T-cell (primary cell): Measurements from ENCODE around the gene ASB2. TPM values are rescaled to one million over a fixed set of nuclear protein-coding genes. Genes with fewer than 3 reads are reported as not detected.

Source experiments
- ATAC-seq, 4 experiments: fragments of 200-7000 bp in 3 of 4; fragments of 150-1000 bp in 1 of 4; cut with Tn5 transposase; replicated peaks in 1 of 4; 1 replicate in 3 of 4; 2 replicates in 1 of 4; pipeline ENCODE4 v1.10.0; 2021; ENCODE audit warnings: moderate library complexity in 3 of 4, mild to moderate bottlenecking in 2 of 4, moderate number of reproducible peaks in 1 of 4
- CTCF ChIA-PET, 2 donors: fragments of 300-600 bp; sonication (Branson Sonifier 250); formaldehyde crosslinking; loops; one replicate each; lab custom pipeline; 2022; ENCODE audit warnings: antibody characterized with exemption in 2 of 2; lab: Charles Lee
- POLR2A ChIA-PET, 2 donors: fragments of 300-600 bp; sonication (Branson Sonifier 250); formaldehyde crosslinking; loops; one replicate each; lab custom pipeline; 2022; ENCODE audit warnings: antibody characterized with exemption in 2 of 2; lab: Charles Lee
- DNase-seq, 35 experiments: peaks; one replicate each; pipeline versions ENCODE4 v3.0.0 to v3.0.0-alpha.2; 2013 to 2023
- H3K27ac ChIP-seq: one replicate; pipeline ENCODE4 v1.5.1; 2013; ENCODE audit warnings: low read length
- H3K27me3 ChIP-seq, 2 experiments: replicated peaks in 1 of 2; 1 replicate in 1 of 2; 2 replicates in 1 of 2; pipeline versions ENCODE4 v1.6.1 to v1.7.0; 2013; ENCODE audit warnings: low read length in 1 of 2, mixed read lengths in 1 of 2; ENCODE audit not compliant: control insufficient read depth in 2 of 2, insufficient read depth in 2 of 2; ENCODE audit errors: extremely low read depth in 1 of 2
- H3K36me3 ChIP-seq, 2 donors: 1 replicate in 1 of 2; 2 replicates in 1 of 2; pipeline versions ENCODE4 v1.6.1 to v1.7.0; 2013; ENCODE audit warnings: low read length in 1 of 2; ENCODE audit not compliant: control insufficient read depth in 2 of 2, insufficient read depth in 1 of 2; ENCODE audit errors: extremely low read depth in 1 of 2
- H3K4me1 ChIP-seq, 2 experiments: 1 replicate in 1 of 2; 2 replicates in 1 of 2; pipeline versions ENCODE4 v1.6.1 to v1.7.0; 2013; ENCODE audit warnings: low read length in 2 of 2, mixed read lengths in 1 of 2; ENCODE audit not compliant: insufficient read depth in 2 of 2, control insufficient read depth in 1 of 2; ENCODE audit errors: extremely low read depth in 1 of 2
- H3K4me3 ChIP-seq, 2 donors: 1 replicate in 1 of 2; 2 replicates in 1 of 2; pipeline versions ENCODE4 v1.5.1 to v1.7.0; 2013; ENCODE audit warnings: mild to moderate bottlenecking in 2 of 2, low read length in 1 of 2, moderate library complexity in 1 of 2; ENCODE audit not compliant: control insufficient read depth in 1 of 2; ENCODE audit errors: extremely low read depth in 1 of 2
- H3K9me3 ChIP-seq: 2 replicates; pipeline ENCODE4 v1.7.0; 2013
- H3K27ac Mint-ChIP-seq, 2 donors: one replicate each; pipeline ENCODE4 v1.8.0; 2020 to 2021; ENCODE audit warnings: mild to moderate bottlenecking in 2 of 2, mixed read lengths in 2 of 2
- H3K27me3 Mint-ChIP-seq, 2 donors: one replicate each; pipeline ENCODE4 v1.8.0; 2021 to 2022; ENCODE audit warnings: mixed read lengths in 2 of 2
- H3K36me3 Mint-ChIP-seq: one replicate; pipeline ENCODE4 v1.8.0; 2021; ENCODE audit warnings: mixed read lengths
- H3K4me1 Mint-ChIP-seq, 3 donors: one replicate each; pipeline ENCODE4 v1.8.0; 2020 to 2022; ENCODE audit warnings: mixed read lengths in 3 of 3, mild to moderate bottlenecking in 1 of 3
- H3K4me3 Mint-ChIP-seq, 3 donors: one replicate each; pipeline ENCODE4 v1.8.0; 2020 to 2022; ENCODE audit warnings: mild to moderate bottlenecking in 3 of 3, mixed read lengths in 3 of 3, moderate library complexity in 3 of 3
- H3K9me3 Mint-ChIP-seq, 3 donors: one replicate each; pipeline ENCODE4 v1.8.0; 2020 to 2022; ENCODE audit warnings: mixed read lengths in 3 of 3
- WGBS: methylation state at CpG from one replicate; pipeline ENCODE4 v1.1.5; 2013; ENCODE audit warnings: missing lambda C conversion rate; ENCODE audit not compliant: insufficient coverage; 5-methylcytosine and 5-hydroxymethylcytosine counted together
- total RNA-seq, 35 experiments: library from RNA in 6 of 35; stranded (reverse) in 6 of 35; fragments of 120-200 nt in 1 of 35; gene quantifications; one replicate each; pipeline versions ENCODE4 v1.2.1 to v1.2.4 and lab custom pipeline; 2013 to 2026

The ASB2 gene, protein sequence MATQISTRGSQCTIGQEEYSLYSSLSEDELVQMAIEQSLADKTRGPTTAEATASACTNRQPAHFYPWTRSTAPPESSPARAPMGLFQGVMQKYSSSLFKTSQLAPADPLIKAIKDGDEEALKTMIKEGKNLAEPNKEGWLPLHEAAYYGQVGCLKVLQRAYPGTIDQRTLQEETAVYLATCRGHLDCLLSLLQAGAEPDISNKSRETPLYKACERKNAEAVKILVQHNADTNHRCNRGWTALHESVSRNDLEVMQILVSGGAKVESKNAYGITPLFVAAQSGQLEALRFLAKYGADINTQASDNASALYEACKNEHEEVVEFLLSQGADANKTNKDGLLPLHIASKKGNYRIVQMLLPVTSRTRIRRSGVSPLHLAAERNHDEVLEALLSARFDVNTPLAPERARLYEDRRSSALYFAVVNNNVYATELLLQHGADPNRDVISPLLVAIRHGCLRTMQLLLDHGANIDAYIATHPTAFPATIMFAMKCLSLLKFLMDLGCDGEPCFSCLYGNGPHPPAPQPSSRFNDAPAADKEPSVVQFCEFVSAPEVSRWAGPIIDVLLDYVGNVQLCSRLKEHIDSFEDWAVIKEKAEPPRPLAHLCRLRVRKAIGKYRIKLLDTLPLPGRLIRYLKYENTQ
- 1 to 10 TPM; 2.7 to 5.4 (median 3.3) TPM for total RNA-seq
- total RNA-seq (2013): 5.8 TPM
- 1.5 to 35.7 (median 3.7) reads per million in 29 experiments for total RNA-seq (lab: John Stamatoyannopoulos, UW)

DNA sequence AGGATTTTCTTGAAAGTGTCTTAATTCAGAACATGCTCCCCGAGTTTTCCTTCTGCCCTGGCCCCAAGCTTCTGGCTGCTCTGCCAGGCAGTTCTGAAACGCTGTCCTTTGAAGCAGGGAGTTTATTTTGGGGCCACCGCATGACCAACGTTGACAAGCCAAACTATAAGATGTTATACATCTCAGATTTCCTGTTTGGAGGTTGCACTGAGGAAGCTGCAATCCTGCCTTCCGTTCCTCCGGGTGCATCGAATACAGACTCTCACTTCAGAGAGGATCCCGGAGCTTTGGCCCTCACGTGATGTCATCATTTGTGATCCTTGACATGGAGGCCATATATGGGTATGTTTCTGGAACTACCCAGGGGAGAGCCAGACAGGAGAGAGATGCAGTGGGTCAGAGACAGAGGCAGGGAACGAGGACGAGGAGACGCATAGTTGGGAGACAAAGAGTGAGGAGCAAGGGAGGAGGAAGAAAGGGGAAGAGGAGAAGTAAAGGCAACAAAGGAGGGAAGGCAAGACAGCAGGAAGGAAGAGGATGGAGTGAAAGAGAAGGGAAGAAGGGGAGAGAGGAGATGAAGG is at the start of gene ASB2:
Gene ASB2 (minus strand): TSS at position 94 of the 581 bp plus-strand sequence. CDS start 12,031 bp downstream, outside the sequence.
- no peaks in the 10 kb centered on the region for H3K9me3 ChIP-seq
- peaks cover 60 to 69% (median 62%) of the 10 kb centered on the region in 3 donors for H3K4me1 Mint-ChIP-seq
- peak within 1 kb of the TSS; percentile 70 to 91 for H3K27ac Mint-ChIP-seq
- H3K4me3 ChIP-seq: peak within 1 kb of the TSS; percentile 13 to 25
- peak within 1 kb of the TSS; percentile 51 to 64 (median 61) for H3K4me3 Mint-ChIP-seq
- H3K9me3 Mint-ChIP-seq: peaks cover 11 to 14% (median 12%) of the 10 kb centered on the region in 3 donors
- H3K36me3 ChIP-seq: no peaks in the 10 kb centered on the region
- no peaks in the 10 kb centered on the region for H3K27me3 Mint-ChIP-seq
- CTCF ChIA-PET: no interaction called here
- 31% methylated on average over 9 of the region's 12 CpGs for WGBS
- no peak within 1 kb of the TSS for H3K27ac ChIP-seq
- DNase-seq (peak in 1 of 35 experiments; percentile 38), ATAC-seq (no peak)
- POLR2A ChIA-PET: no interaction called here
- peaks cover 6% of the 10 kb centered on the region for H3K36me3 Mint-ChIP-seq
- peaks cover 0 to 21% of the 10 kb centered on the region in 2 experiments for H3K27me3 ChIP-seq
- peaks cover 10 to 71% of the 10 kb centered on the region in 2 experiments for H3K4me1 ChIP-seq

DNA sequence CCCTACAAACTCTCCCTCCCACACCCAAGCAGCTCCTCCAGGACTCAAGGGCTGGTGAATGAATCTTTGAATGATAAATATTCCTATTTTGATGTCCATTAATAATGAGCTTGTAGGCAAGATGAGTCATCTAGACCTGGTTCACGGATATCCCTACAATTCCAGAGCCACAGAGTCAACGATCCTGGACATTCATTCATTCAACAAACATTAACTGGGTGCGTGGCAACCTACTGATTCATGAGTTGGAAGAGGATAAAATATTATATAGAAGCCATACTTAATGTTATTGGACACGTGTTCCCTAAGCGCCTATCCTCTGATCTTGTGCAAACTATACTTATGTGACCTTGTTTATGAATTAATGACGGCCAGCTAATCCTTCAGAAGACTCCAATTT is 49.4 kb upstream of the ASB2 start:
- Histone ChIP-seq H3K27ac (no peak overlapping the region), H3K27me3 (peaks cover 0 to 11% of the 10 kb centered on the region in 2 experiments), H3K36me3 (no peaks in the 10 kb centered on the region), H3K4me1 (peaks cover 2 to 48% of the 10 kb centered on the region in 2 experiments), H3K4me3 (peak overlapping the region; percentile 30 to 36), H3K9me3 (no peaks in the 10 kb centered on the region)
- POLR2A ChIA-PET: interaction anchor here in 1 of 2 donors (0.6 kb wide), 1 partner anchor 58 kb away, joined by 4 read pairs; no protein-coding TSS in a partner anchor
- Mint-ChIP-seq H3K27ac (no peak overlapping the region), H3K27me3 (peaks cover 0 to 2% of the 10 kb centered on the region in 2 donors), H3K36me3 (no peaks in the 10 kb centered on the region), H3K9me3 (no peaks in the 10 kb centered on the region), H3K4me1 (peaks cover 42 to 48% (median 46%) of the 10 kb centered on the region in 3 donors), H3K4me3 (peak overlapping the region; percentile 73 to 84 (median 76))
- WGBS: 0% methylated on average over 1 of the region's 6 CpGs
- DNase-seq (no peak), ATAC-seq (no peak)
- CTCF ChIA-PET: interaction anchor here (0.7 to 2.0 kb wide), 8 partner anchors 9 to 111 kb away, joined by 3 to 10 read pairs (median 5); partner anchors contain the start of genes DDX24 (in 1 of the 2) and IFI27L1 (in 1 of the 2)

- 86% methylated on average over 1 of the region's 2 CpGs for WGBS
- Mint-ChIP-seq H3K27me3 (peaks cover 0 to 5% of the 10 kb centered on the region in 2 donors), H3K36me3 (no peaks in the 10 kb centered on the region), H3K9me3 (no peaks in the 10 kb centered on the region), H3K27ac (no peak overlapping the region), H3K4me1 (peaks cover 42 to 48% (median 46%) of the 10 kb centered on the region in 3 donors), H3K4me3 (no peak overlapping the region)
- Histone ChIP-seq H3K27ac (no peak overlapping the region), H3K36me3 (no peaks in the 10 kb centered on the region), H3K27me3 (peaks cover 0 to 11% of the 10 kb centered on the region in 2 experiments), H3K9me3 (no peaks in the 10 kb centered on the region), H3K4me3 (no peak overlapping the region), H3K4me1 (peaks cover 2 to 48% of the 10 kb centered on the region in 2 experiments)
- ChIA-PET CTCF (interaction anchor here in 1 of 2 donors (0.9 to 2.0 kb wide), 2 partner anchors 11 to 108 kb away, joined by 3 to 10 read pairs; no protein-coding TSS in a partner anchor), POLR2A (no interaction called here)
- ATAC-seq (no peak), DNase-seq (no peak)
Observed at GRCh38 chr14:94024549-94024948, 48.2 kb upstream of the ASB2 start.

- ChIA-PET CTCF (interaction anchor here (1.0 to 1.4 kb wide), 2 partner anchors 12 to 13 kb away, joined by 4 to 5 read pairs; no protein-coding TSS in a partner anchor), POLR2A (no interaction called here)
- H3K9me3 Mint-ChIP-seq: no peaks in the 10 kb centered on the region
- Histone ChIP-seq H3K4me3 (no peak overlapping the region), H3K27ac (no peak overlapping the region), H3K27me3 (peaks cover 0 to 11% of the 10 kb centered on the region in 2 experiments), H3K36me3 (no peaks in the 10 kb centered on the region), H3K4me1 (peaks cover 2 to 39% of the 10 kb centered on the region in 2 experiments), H3K9me3 (no peaks in the 10 kb centered on the region)
- peaks cover 2 to 7% of the 10 kb centered on the region in 2 donors for H3K27me3 Mint-ChIP-seq
- no peak for ATAC-seq
- peaks cover 30 to 34% (median 32%) of the 10 kb centered on the region in 3 donors for H3K4me1 Mint-ChIP-seq
- no peak overlapping the region for H3K4me3 Mint-ChIP-seq
- 80% methylated on average over 3 of the region's 10 CpGs for WGBS
- DNase-seq: no peak
- no peaks in the 10 kb centered on the region for H3K36me3 Mint-ChIP-seq
- H3K27ac Mint-ChIP-seq: peak overlapping the region in 1 of 2 donors; percentile 59
Observed at GRCh38 chr14:94022532-94023411, 46.4 kb upstream of the ASB2 start.

GRCh38 chr14:94021416-94022157 is 45.2 kb upstream of the ASB2 start:
- ChIA-PET POLR2A (no interaction called here), CTCF (interaction anchor here in 1 of 2 donors (1.4 kb wide), 1 partner anchor 13 kb away, joined by 5 read pairs; no protein-coding TSS in a partner anchor)
- Histone ChIP-seq H3K4me3 (no peak overlapping the region), H3K4me1 (peaks cover 2 to 27% of the 10 kb centered on the region in 2 experiments), H3K36me3 (no peaks in the 10 kb centered on the region), H3K9me3 (no peaks in the 10 kb centered on the region), H3K27ac (no peak overlapping the region), H3K27me3 (peaks cover 0 to 6% of the 10 kb centered on the region in 2 experiments)
- Mint-ChIP-seq H3K4me3 (no peak overlapping the region), H3K9me3 (no peaks in the 10 kb centered on the region), H3K27me3 (peaks cover 3 to 7% of the 10 kb centered on the region in 2 donors), H3K36me3 (no peaks in the 10 kb centered on the region), H3K27ac (peak overlapping the region in 1 of 2 donors; percentile 14), H3K4me1 (peaks cover 23 to 27% (median 26%) of the 10 kb centered on the region in 3 donors)
- DNase-seq (no peak), ATAC-seq (no peak)
- WGBS: 47% methylated on average over 5 of the region's 10 CpGs
